ENCODE data around the gene TSTD2.

DNA sequence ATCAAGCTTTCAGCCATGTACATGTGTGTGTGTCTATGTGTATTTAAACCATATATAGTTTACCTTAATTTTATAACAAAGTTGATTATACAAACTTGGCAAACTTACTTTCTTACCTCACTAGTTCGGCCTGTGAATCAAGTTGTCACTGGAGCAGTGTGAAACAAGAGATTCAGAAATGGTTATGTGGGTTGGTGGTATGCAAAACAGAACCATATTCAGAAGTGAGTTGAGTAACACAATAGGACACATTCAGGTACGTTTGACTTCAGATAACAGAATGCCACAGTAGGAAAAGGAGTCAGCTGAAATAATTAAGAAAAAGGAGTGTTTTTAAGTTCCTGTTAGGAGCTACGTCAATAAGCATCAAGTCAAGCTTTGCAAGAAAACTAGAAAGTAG lies 42.5 kb upstream of the TSTD2 start:
- TF ChIP-seq, protein P1, sequence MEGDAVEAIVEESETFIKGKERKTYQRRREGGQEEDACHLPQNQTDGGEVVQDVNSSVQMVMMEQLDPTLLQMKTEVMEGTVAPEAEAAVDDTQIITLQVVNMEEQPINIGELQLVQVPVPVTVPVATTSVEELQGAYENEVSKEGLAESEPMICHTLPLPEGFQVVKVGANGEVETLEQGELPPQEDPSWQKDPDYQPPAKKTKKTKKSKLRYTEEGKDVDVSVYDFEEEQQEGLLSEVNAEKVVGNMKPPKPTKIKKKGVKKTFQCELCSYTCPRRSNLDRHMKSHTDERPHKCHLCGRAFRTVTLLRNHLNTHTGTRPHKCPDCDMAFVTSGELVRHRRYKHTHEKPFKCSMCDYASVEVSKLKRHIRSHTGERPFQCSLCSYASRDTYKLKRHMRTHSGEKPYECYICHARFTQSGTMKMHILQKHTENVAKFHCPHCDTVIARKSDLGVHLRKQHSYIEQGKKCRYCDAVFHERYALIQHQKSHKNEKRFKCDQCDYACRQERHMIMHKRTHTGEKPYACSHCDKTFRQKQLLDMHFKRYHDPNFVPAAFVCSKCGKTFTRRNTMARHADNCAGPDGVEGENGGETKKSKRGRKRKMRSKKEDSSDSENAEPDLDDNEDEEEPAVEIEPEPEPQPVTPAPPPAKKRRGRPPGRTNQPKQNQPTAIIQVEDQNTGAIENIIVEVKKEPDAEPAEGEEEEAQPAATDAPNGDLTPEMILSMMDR (IDR thresholded peaks at IDR 0.05 in 4 of 5, conservative IDR thresholded peaks at IDR 0.05 in 1 of 5) = no peak
- TF ChIP-seq POLR2A (IDR thresholded peaks at IDR 0.05) = no peak
